Testis (tissue), 3 donors: Measurements from ENCODE around the gene PLEK2. TPM values are rescaled to one million over a fixed set of nuclear protein-coding genes. Genes with fewer than 3 reads are reported as not detected.
"Not testable (repeated sequence)": the region's sequence is repeated elsewhere in the genome, so short reads cannot be mapped to it uniquely, and the experiment has no call there.

Source experiments
- DNase-seq: peaks from one replicate; pipeline ENCODE4 v3.0.0-alpha.2; 2019
- H3K27ac ChIP-seq, 2 donors: fragments of 200-600 bp; sonication (generic); one replicate each; pipeline ENCODE4 v1.5.1; 2019
- H3K27me3 ChIP-seq: fragments of 200-600 bp; sonication (generic); one replicate; pipeline ENCODE4 v1.5.1; 2019
- H3K36me3 ChIP-seq: fragments of 200-600 bp; sonication (generic); one replicate; pipeline ENCODE4 v1.5.1; 2017; ENCODE audit warnings: low read depth; ENCODE audit errors: missing control alignments
- H3K4me1 ChIP-seq: fragments of 200-600 bp; sonication (generic); one replicate; pipeline ENCODE4 v1.5.1; 2019
- H3K4me3 ChIP-seq, 2 donors: fragments of 200-600 bp; sonication (generic); one replicate each; pipeline ENCODE4 v1.5.1; 2017 to 2019
- H3K9me3 ChIP-seq: fragments of 200-600 bp; sonication (generic); one replicate; pipeline ENCODE4 v1.5.1; 2017
- POLR2A ChIP-seq: fragments of 450-650 bp; IDR thresholded peaks from one replicate; pipeline ENCODE4 v1.6.1; 2017; ENCODE audit warnings: antibody characterized with exemption, mild to moderate bottlenecking, moderate library complexity
- WGBS, 2 donors: methylation state at CpG; one replicate each; pipeline ENCODE4 v1.1.5; 2018; 5-methylcytosine and 5-hydroxymethylcytosine counted together
- intact Hi-C: fragments of 100-400 bp; cut with DNase I; formaldehyde crosslinking; loops from one replicate; pipeline ENCODE4 v1.15.1; 2023; ENCODE audit warnings: low total_unique reads
- microRNA-seq, 2 donors: library from miRNA; unstranded; fragments of <30 nt; microRNA quantifications; one replicate each; pipeline ENCODE4, GENCODE V29; 2016; ENCODE audit warnings: borderline number of aligned reads in 2 of 2, borderline replicate concordance in 1 of 2
- polyA plus RNA-seq: library from polyadenylated mRNA; stranded (reverse); fragments of 350-450 nt; fragmentation: Illumina TruSeq; extraction: RNeasy Lipid Tissue Mini Kit (QIAGEN cat#74804); gene quantifications from one replicate; pipeline ENCODE4 v1.2.3, GENCODE V29; 2014; ENCODE audit warnings: low read depth, low replicate concordance; ENCODE audit not compliant: insufficient read depth
- small RNA-seq, 2 donors: library from RNA; depleted of rRNA; stranded (forward); fragments of <200 nt; gene quantifications; one replicate each; pipeline ENCODE3, GENCODE V24; 2016
- total RNA-seq, 2 donors: library from RNA; depleted of rRNA; stranded (reverse); fragments of >200 nt; gene quantifications; one replicate each; pipeline ENCODE4 v1.2.3, GENCODE V29; 2016
- TF ChIP-seq, protein P1 (sequence below), 3 experiments: fragments of 450-650 bp in 2 of 3; fragments of 200-600 bp in 1 of 3; sonication (generic) in 1 of 3; IDR thresholded peaks; one replicate each; pipeline ENCODE4 v1.5.1; 2016 to 2019; ENCODE audit warnings: antibody characterized with exemption in 3 of 3, mild to moderate bottlenecking in 2 of 3, moderate library complexity in 1 of 3

The PLEK2 gene
- total and polyA plus RNA-seq, 3 donors from 2014 or later = 4.2 to 7.1 (median 5.7) TPM

DNA sequence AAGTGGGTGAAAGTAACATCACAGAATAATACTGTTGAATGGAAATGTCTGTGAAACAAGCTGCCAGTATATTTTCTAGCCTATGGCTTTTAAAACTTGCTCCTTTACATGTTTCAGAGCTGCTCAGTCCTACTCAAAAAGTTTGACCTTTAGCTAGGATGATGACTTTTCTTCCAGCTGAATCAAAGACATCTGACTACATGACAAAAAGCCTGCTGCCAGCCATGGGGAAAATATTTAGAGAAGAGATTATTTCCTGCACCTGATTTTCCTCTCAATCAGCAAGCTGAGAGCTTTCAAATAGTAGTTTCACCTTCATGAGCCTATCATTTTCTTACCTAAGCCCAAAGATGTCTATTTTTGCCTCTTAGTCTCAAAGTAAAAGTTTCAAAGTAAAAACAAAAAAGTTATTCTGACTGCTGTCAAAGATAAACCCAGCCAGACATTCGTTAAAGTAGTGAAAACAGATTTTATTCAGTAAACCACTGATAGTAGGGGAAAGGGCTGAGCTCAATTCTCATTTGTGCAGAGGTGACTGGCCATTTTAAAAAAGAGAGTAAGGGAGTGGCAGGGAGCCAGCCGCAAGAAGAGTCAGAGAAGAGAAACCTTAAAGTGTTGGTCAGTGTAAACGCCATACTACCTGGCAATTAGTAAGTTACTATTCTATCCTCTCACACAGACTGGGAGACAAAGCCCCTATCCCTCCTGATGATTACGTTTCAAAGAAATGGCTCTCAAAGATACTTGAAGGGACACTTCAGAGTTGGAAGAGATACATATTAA, 54.6 kb downstream of the PLEK2 start:
- H3K4me3 ChIP-seq = no peak overlapping the region
- H3K36me3 ChIP-seq = no peaks in the 10 kb centered on the region
- H3K27ac ChIP-seq = peak overlapping the region in 1 of 2 donors; percentile 51
- no peaks in the 10 kb centered on the region for H3K27me3 ChIP-seq
- 22 to 29% methylated on average over 4 of the region's 4 CpGs for WGBS, 2 donors
- no peaks in the 10 kb centered on the region for H3K9me3 ChIP-seq
- peaks cover 24% of the 10 kb centered on the region for H3K4me1 ChIP-seq
- no peak for TF ChIP-seq POLR2A
- TF ChIP-seq, protein P1, sequence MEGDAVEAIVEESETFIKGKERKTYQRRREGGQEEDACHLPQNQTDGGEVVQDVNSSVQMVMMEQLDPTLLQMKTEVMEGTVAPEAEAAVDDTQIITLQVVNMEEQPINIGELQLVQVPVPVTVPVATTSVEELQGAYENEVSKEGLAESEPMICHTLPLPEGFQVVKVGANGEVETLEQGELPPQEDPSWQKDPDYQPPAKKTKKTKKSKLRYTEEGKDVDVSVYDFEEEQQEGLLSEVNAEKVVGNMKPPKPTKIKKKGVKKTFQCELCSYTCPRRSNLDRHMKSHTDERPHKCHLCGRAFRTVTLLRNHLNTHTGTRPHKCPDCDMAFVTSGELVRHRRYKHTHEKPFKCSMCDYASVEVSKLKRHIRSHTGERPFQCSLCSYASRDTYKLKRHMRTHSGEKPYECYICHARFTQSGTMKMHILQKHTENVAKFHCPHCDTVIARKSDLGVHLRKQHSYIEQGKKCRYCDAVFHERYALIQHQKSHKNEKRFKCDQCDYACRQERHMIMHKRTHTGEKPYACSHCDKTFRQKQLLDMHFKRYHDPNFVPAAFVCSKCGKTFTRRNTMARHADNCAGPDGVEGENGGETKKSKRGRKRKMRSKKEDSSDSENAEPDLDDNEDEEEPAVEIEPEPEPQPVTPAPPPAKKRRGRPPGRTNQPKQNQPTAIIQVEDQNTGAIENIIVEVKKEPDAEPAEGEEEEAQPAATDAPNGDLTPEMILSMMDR (IDR thresholded peaks at IDR 0.05) = no peak
- no peak for DNase-seq
- intact Hi-C loops = loop anchor here (5.0 kb wide), 1 partner anchor 115 kb away; the partner anchor contains the start of gene PALS1

DNA sequence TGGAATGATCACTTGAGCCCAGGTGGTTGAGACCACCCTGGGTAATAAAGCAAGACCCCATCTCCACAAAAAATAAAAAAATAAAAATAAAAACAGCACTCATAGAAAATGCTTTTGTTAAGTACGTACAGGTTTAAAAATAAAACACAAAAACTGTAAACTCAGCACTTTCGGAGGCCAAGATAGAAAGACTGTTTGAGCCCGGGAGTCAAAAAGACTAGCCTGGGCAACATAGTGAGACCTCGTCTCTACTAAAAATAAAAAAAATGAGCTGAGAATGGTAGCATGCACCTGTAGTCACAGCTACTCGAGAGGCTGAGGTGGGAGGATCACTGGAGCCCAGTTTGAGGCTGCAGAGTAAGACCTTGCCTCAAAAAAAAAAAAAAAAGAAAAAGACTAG, 59.9 kb downstream of the PLEK2 start:
- no peaks in the 10 kb centered on the region for H3K9me3 ChIP-seq
- H3K4me3 ChIP-seq = no peak overlapping the region
- no peak overlapping the region for H3K27ac ChIP-seq
- no peak for DNase-seq
- H3K36me3 ChIP-seq = no peaks in the 10 kb centered on the region
- peaks cover 2% of the 10 kb centered on the region for H3K4me1 ChIP-seq
- TF ChIP-seq, protein P1 (IDR thresholded peaks at IDR 0.05) = no peak
- no peak for TF ChIP-seq POLR2A
- H3K27me3 ChIP-seq = no peaks in the 10 kb centered on the region
- 90 to 92% methylated on average over 5 of the region's 5 CpGs for WGBS, 2 donors
- intact Hi-C loops = no loop called here

DNA sequence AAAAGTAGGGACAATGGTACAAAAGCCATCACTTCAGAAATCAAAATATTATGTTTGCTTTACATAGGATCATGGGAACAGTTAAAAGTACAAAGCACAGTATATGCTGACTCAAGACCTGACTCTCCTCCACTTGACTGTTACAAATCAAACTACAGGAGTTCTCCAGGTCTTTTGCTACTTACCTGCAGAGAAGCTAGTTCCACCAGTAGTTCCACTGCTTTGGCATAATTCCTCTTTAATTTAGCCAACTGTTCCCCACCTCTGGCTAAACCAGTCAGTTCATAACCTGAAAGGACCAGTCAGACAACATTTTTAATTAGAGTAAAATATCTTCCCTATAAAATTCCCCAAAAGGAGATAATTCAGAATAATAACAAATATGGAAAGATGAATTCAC, 66.4 kb downstream of the PLEK2 start:
- no peak overlapping the region for H3K27ac ChIP-seq
- H3K9me3 ChIP-seq = no peaks in the 10 kb centered on the region
- H3K27me3 ChIP-seq = no peaks in the 10 kb centered on the region
- TF ChIP-seq POLR2A = no peak
- TF ChIP-seq, protein P1 (IDR thresholded peaks at IDR 0.05) = no peak
- no peak overlapping the region for H3K4me3 ChIP-seq
- H3K4me1 ChIP-seq = no peaks in the 10 kb centered on the region
- no peak for DNase-seq
- intact Hi-C loops = no loop called here
- H3K36me3 ChIP-seq = no peaks in the 10 kb centered on the region

DNA sequence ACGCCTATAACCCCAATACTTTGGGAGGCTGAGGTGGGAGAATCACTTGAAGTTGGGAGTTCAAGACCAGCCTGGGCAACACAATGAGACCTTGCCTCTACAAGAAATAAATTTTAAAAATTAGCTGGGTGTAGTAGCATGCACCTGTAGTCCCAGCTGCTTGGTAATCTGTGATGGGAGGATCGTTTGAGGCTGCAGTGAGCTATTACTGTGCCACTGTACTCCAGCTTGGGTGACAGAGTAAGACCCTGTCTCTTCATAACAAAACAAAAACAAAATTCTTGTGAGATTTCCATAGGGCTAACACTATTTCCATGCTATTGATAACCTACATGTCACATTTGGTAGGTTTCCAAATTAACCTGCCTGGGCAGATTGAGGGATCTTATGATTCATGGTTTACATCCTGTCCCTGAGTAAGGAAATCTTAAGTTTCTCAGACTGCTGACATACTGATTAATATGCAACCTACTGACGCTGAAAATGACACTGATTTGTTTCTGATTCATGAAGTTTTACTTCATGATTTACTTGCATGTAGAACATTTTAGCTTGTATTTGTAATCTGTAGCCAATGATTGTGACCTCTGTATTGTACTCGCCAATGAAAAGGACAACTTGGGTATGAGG, 68.2 kb downstream of the PLEK2 start:
- TF ChIP-seq, protein P1 (IDR thresholded peaks at IDR 0.05) = no peak
- TF ChIP-seq POLR2A = no peak
- 92 to 93% methylated on average over 4 of the region's 4 CpGs for WGBS, 2 donors
- Histone ChIP-seq H3K27ac (no peak overlapping the region), H3K4me3 (no peak overlapping the region), H3K36me3 (no peaks in the 10 kb centered on the region), H3K4me1 (no peaks in the 10 kb centered on the region), H3K9me3 (no peaks in the 10 kb centered on the region), H3K27me3 (no peaks in the 10 kb centered on the region)
- intact Hi-C loops = no loop called here
- DNase-seq = no peak

DNA sequence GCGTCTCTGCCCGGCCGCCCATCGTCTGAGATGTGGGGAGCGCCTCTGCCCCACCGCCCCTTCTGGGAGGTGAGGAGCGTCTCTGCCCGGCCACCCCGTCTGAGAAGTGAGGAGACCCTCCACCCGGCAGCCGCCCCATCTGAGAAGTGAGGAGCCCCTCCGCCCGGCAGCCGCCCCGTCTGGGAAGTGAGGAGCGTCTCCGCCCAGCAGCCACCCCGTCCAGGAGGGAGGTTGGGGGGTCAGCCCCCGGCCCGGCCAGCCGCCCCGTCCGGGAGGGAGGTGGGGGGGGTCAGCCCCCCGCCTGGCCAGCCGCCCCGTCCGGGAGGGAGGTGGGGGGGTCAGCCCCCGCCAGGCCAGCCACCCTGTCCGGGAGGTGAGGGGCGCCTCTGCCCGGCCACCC, 70.7 kb downstream of the PLEK2 start:
- intact Hi-C loops = not testable (repeated sequence)

More for the DNA sequence above, 70.7 kb downstream of the PLEK2 start:
- not testable (repeated sequence) for H3K27ac ChIP-seq, H3K36me3 ChIP-seq, DNase-seq, H3K9me3 ChIP-seq, H3K4me3 ChIP-seq, H3K27me3 ChIP-seq, H3K4me1 ChIP-seq
- 96 to 100% methylated on average over 2 to 30 of the region's 31 CpGs for WGBS, 2 donors

Small RNA genes lying within 50 kb of the gene (microRNA-seq; reads per million reads assigned to microRNA genes)
- gene MIR5694 = 0 reads per million in 2 donors

Small RNA genes lying within 50 kb of the gene (small RNA-seq; reads per million reads assigned to genes)
- gene MIR5694 = 0 reads per million in 2 donors
- 0 reads per million in 2 donors for gene RF00019

Other genes starting within 250 kb of the PLEK2 start
- 10 to 100 TPM in 1 of 2 donors, 1 to 10 TPM in 1; 7.6 to 21.7 TPM for gene GARIN2, start 222.7 kb downstream of the PLEK2 start, total RNA-seq
- gene GARIN2, start 222.7 kb downstream of the PLEK2 start, polyA plus RNA-seq = 34.5 TPM
- 10 to 100 TPM; 25.4 to 27.3 TPM for gene PALS1, start 170.7 kb downstream of the PLEK2 start, total RNA-seq
- 13.5 TPM for gene PALS1, start 170.7 kb downstream of the PLEK2 start, polyA plus RNA-seq
- 100 to 1,000 TPM in 1 of 2 donors, 10 to 100 TPM in 1; 75.6 to 103 TPM for gene ATP6V1D, start 52.4 kb downstream of the PLEK2 start, total RNA-seq
- gene ATP6V1D, start 52.4 kb downstream of the PLEK2 start, polyA plus RNA-seq = 68.0 TPM
- 10 to 100 TPM; 82.1 to 83.9 TPM for gene EIF2S1, start 51.8 kb downstream of the PLEK2 start, total RNA-seq
- gene EIF2S1, start 51.8 kb downstream of the PLEK2 start, polyA plus RNA-seq = 158 TPM
- 10 to 100 TPM; 59.6 to 77.4 TPM for gene TMEM229B, start 76.6 kb upstream of the PLEK2 start, total RNA-seq
- gene TMEM229B, start 76.6 kb upstream of the PLEK2 start, polyA plus RNA-seq = 12.6 TPM
- gene PLEKHH1, start 121.1 kb upstream of the PLEK2 start, total RNA-seq = 10 to 100 TPM; 49.1 to 61.3 TPM
- gene PLEKHH1, start 121.1 kb upstream of the PLEK2 start, polyA plus RNA-seq = 21.4 TPM
- 10 to 100 TPM; 44.1 to 45.2 TPM for gene PIGH, start 188.1 kb upstream of the PLEK2 start, total RNA-seq
- gene PIGH, start 188.1 kb upstream of the PLEK2 start, polyA plus RNA-seq = 69.3 TPM
- gene ARG2, start 207.8 kb upstream of the PLEK2 start, total RNA-seq = 1 to 10 TPM; 3.8 to 5.1 TPM
- 5.3 TPM for gene ARG2, start 207.8 kb upstream of the PLEK2 start, polyA plus RNA-seq